Measurements from ENCODE around the gene KCTD20. TPM values are rescaled to one million over a fixed set of nuclear protein-coding genes. Genes with fewer than 3 reads are reported as not detected.
A peak's percentile ranks its signal among the peaks of the same experiment; 100 is the strongest.

The KCTD20 gene
- total RNA-seq, 1 experiment from 2014 or later: 32.4 TPM

DNA sequence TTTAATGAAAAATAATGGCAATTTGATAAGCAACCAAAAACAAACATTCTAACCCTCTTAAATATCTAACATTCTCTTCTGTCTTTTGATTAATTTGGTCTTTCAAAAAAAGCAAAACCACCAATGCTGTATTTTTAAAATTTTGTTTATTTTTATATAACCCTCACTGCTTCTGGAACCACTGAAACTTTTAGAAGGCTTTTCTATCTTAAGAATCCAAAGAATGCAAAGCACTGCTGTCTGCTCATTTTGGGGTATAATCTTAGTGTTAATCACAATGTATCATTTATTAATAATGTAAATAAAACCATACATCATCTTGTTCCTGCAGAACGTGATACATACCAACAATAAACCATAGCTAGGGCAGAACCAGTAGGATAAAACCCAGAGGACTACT is 90.5 kb downstream of the KCTD20 start:
- H3K27ac Mint-ChIP-seq (ENCODE audit: unreplicated experiment): no peak overlapping the region
- no peak overlapping the region for H3K4me3 ChIP-seq (ENCODE audit: low read depth, low read length)
- no peak for TF ChIP-seq CTCF (IDR thresholded peaks at IDR 0.05; ENCODE audit: insufficient read depth in 1 of 2, low read depth in 1 of 2, low read length in 1 of 2, severe bottlenecking in 1 of 2, unreplicated experiment in 1 of 2)
- POLR2A ChIA-PET: no interaction called here
- H3K4me3 Mint-ChIP-seq (ENCODE audit: unreplicated experiment): no peak overlapping the region
- no TSS peak for BruUV-seq (replicated peaks)
- no peaks in the 10 kb centered on the region for H3K4me1 Mint-ChIP-seq (ENCODE audit: low read depth, unreplicated experiment)
- no peaks in the 10 kb centered on the region for H3K9me3 Mint-ChIP-seq (ENCODE audit: unreplicated experiment)
- H3K36me3 Mint-ChIP-seq (ENCODE audit: insufficient read depth, unreplicated experiment): peaks cover 31% of the 10 kb centered on the region
- H3K36me3 ChIP-seq (ENCODE audit: control insufficient read depth, insufficient read depth, low read length): no peaks in the 10 kb centered on the region
- intact Hi-C loops (cut with micrococcal nuclease; ENCODE audit: unreplicated experiment): no loop called here
- no peaks in the 10 kb centered on the region for H3K27me3 ChIP-seq (replicated peaks; ENCODE audit: control insufficient read depth, insufficient read depth, low read length)
- CTCF ChIA-PET: interaction anchor here (0.7 kb wide), 1 partner anchor 82 kb away, joined by 3 read pairs; no protein-coding TSS in a partner anchor
- H3K4me1 ChIP-seq: no peaks in the 10 kb centered on the region
- no peak for DNase-seq
- no peaks in the 10 kb centered on the region for H3K27me3 Mint-ChIP-seq (ENCODE audit: insufficient read depth, unreplicated experiment)
- H3K9me3 ChIP-seq: no peaks in the 10 kb centered on the region

DNA sequence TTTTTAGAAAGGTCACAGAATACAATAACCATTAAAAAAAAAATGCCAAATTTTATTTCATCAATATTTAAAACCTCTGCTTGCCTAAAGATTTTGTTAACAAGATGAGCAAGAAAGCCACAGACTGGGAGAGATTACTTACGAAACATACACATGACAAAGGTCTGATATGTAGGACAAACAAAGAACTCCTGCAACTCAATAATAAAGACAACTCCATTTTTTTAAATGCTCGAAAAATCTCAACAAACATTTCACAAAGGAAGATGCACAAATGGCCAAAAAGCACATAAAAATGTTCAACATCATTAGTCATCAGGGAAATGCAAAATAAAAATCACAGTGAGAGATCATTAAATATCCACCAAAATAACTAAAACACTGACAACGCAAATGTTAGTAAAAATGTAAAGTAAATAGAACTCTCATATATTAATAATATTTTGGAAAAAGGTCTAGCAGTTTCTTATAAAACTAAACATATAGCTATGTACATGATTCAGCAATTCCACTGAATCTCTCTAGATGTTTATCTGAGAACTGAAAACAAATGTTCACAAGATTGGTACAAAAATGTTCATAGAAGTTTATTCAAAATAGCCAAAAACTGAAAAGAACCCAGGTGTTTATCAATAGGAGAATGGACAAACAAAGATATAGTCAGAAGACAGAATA is 94.2 kb downstream of the KCTD20 start:
- Histone ChIP-seq H3K9me3 (no peaks in the 10 kb centered on the region), H3K27me3 (replicated peaks; ENCODE audit: control insufficient read depth, insufficient read depth, low read length) (no peaks in the 10 kb centered on the region), H3K36me3 (ENCODE audit: control insufficient read depth, insufficient read depth, low read length) (no peaks in the 10 kb centered on the region), H3K4me1 (no peaks in the 10 kb centered on the region), H3K4me3 (ENCODE audit: low read depth, low read length) (no peak overlapping the region)
- BruUV-seq (replicated peaks): no TSS peak
- no peak for TF ChIP-seq CTCF (IDR thresholded peaks at IDR 0.05; ENCODE audit: insufficient read depth in 1 of 2, low read depth in 1 of 2, low read length in 1 of 2, severe bottlenecking in 1 of 2, unreplicated experiment in 1 of 2)
- intact Hi-C loops (cut with micrococcal nuclease; ENCODE audit: unreplicated experiment): no loop called here
- Mint-ChIP-seq H3K4me3 (ENCODE audit: unreplicated experiment) (no peak overlapping the region), H3K9me3 (ENCODE audit: unreplicated experiment) (no peaks in the 10 kb centered on the region), H3K36me3 (ENCODE audit: insufficient read depth, unreplicated experiment) (peaks cover 36% of the 10 kb centered on the region), H3K27ac (ENCODE audit: unreplicated experiment) (no peak overlapping the region), H3K4me1 (ENCODE audit: low read depth, unreplicated experiment) (no peaks in the 10 kb centered on the region), H3K27me3 (ENCODE audit: insufficient read depth, unreplicated experiment) (no peaks in the 10 kb centered on the region)
- no peak for DNase-seq
- CTCF ChIA-PET: no interaction called here
- POLR2A ChIA-PET: no interaction called here

GRCh38 chr6:36539814-36540568 is 97.2 kb downstream of the KCTD20 start:
- intact Hi-C loops (cut with micrococcal nuclease; ENCODE audit: unreplicated experiment): no loop called here
- ChIA-PET POLR2A (no interaction called here), CTCF (no interaction called here)
- Histone ChIP-seq H3K4me3 (ENCODE audit: low read depth, low read length) (no peak overlapping the region), H3K4me1 (no peaks in the 10 kb centered on the region), H3K36me3 (ENCODE audit: control insufficient read depth, insufficient read depth, low read length) (no peaks in the 10 kb centered on the region), H3K27me3 (replicated peaks; ENCODE audit: control insufficient read depth, insufficient read depth, low read length) (no peaks in the 10 kb centered on the region), H3K9me3 (no peaks in the 10 kb centered on the region)
- peak in 1 of 2 experiments; percentile 15 for DNase-seq
- no peaks in the 10 kb centered on the region for H3K9me3 Mint-ChIP-seq (ENCODE audit: unreplicated experiment)
- no peaks in the 10 kb centered on the region for H3K27me3 Mint-ChIP-seq (ENCODE audit: insufficient read depth, unreplicated experiment)
- no peaks in the 10 kb centered on the region for H3K4me1 Mint-ChIP-seq (ENCODE audit: low read depth, unreplicated experiment)
- H3K27ac Mint-ChIP-seq (ENCODE audit: unreplicated experiment): no peak overlapping the region
- TF ChIP-seq CTCF (IDR thresholded peaks at IDR 0.05; ENCODE audit: insufficient read depth in 1 of 2, low read depth in 1 of 2, low read length in 1 of 2, severe bottlenecking in 1 of 2, unreplicated experiment in 1 of 2): peak in 1 of 2 experiments; percentile 7
- no TSS peak for BruUV-seq (replicated peaks)
- peaks cover 38% of the 10 kb centered on the region for H3K36me3 Mint-ChIP-seq (ENCODE audit: insufficient read depth, unreplicated experiment)
- no peak overlapping the region for H3K4me3 Mint-ChIP-seq (ENCODE audit: unreplicated experiment)

Other genes with a start within 250 kb of the KCTD20 start
- 41.4 and 44.4 TPM in 2 replicates for gene BRPF3, start 246.3 kb upstream of the KCTD20 start, total RNA-seq (2022)
- gene PNPLA1, start 172.9 kb upstream of the KCTD20 start, total RNA-seq (2022): 0.19 and 0.25 TPM in 2 replicates
- 0.50 and 0.53 TPM in 2 replicates for gene BNIP5, start 106.1 kb upstream of the KCTD20 start, total RNA-seq (2022)
- gene ETV7, start 55.3 kb upstream of the KCTD20 start, total RNA-seq (2022): 0.52 and 0.79 TPM in 2 replicates
- gene PXT1, start 146 bp upstream of the KCTD20 start, total RNA-seq (2022): not detected in 2 replicates
- 27.5 and 30.8 TPM in 2 replicates for gene STK38, start 104.5 kb downstream of the KCTD20 start, total RNA-seq (2022)
- 422 and 425 TPM in 2 replicates for gene SRSF3, start 151.4 kb downstream of the KCTD20 start, total RNA-seq (2022)
- 3.0 and 3.4 TPM in 2 replicates for gene CDKN1A, start 235.7 kb downstream of the KCTD20 start, total RNA-seq (2022)

Data from Caco-2 (cell line).